K562 (cell line): ENCODE results near the gene GPR39.

Experiments used
- BHLHE40 ChIP-seq: IDR thresholded peaks from 2 replicates; pipeline ENCODE4 v1.6.1; 2011; ENCODE audit warnings: low read length, improper control_type of control experiment
- KLF6 ChIP-seq: fragments of 250-450 bp; sonication (Bioruptor Pico); IDR thresholded peaks from 2 replicates; pipeline ENCODE4 v1.4.0; 2020; ENCODE audit warnings: mild to moderate bottlenecking, moderate library complexity, borderline replicate concordance
- MAX ChIP-seq: sonication (generic); formaldehyde crosslinking; IDR thresholded peaks from 2 replicates; pipeline ENCODE4 v1.9.0; 2022; ENCODE audit warnings: mild to moderate bottlenecking, missing genetic modification reagents
- MAZ ChIP-seq, 2 experiments: fragments of 450-650 bp in 1 of 2; sonication (generic) in 1 of 2; formaldehyde crosslinking; IDR thresholded peaks in 1 of 2; conservative IDR thresholded peaks in 1 of 2; 2 replicates each; pipeline versions ENCODE4 v1.4.0 to v1.5.0; 2020; ENCODE audit warnings: mild to moderate bottlenecking in 1 of 2, missing genetic modification reagents in 1 of 2
- MTA2 ChIP-seq: fragments of 450-650 bp; IDR thresholded peaks from 2 replicates; pipeline ENCODE4 v1.6.1; 2016; ENCODE audit warnings: low read depth
- ZNF24 ChIP-seq: fragments of 450-650 bp; IDR thresholded peaks from 2 replicates; pipeline ENCODE4 v1.6.1; 2016
- ZNF830 ChIP-seq: fragments of 250-450 bp; sonication (Bioruptor Pico); IDR thresholded peaks from 2 replicates; pipeline ENCODE4 v1.5.0; 2021; ENCODE audit warnings: mild to moderate bottlenecking
- TF ChIP-seq, protein P1 (sequence below), 2 experiments: fragments of 450-650 bp in 1 of 2; IDR thresholded peaks; 2 replicates each; pipeline ENCODE4 v1.6.1; 2011 to 2017; ENCODE audit warnings: low read depth in 2 of 2, antibody characterized with exemption in 1 of 2, borderline replicate concordance in 1 of 2, low read length in 1 of 2, mild to moderate bottlenecking in 1 of 2, mixed read lengths in 1 of 2; ENCODE audit not compliant: control insufficient read depth in 1 of 2

GRCh38 chr2:132518302-132518701 lies 101.7 kb downstream of the GPR39 start:
- TF ChIP-seq, protein P1, sequence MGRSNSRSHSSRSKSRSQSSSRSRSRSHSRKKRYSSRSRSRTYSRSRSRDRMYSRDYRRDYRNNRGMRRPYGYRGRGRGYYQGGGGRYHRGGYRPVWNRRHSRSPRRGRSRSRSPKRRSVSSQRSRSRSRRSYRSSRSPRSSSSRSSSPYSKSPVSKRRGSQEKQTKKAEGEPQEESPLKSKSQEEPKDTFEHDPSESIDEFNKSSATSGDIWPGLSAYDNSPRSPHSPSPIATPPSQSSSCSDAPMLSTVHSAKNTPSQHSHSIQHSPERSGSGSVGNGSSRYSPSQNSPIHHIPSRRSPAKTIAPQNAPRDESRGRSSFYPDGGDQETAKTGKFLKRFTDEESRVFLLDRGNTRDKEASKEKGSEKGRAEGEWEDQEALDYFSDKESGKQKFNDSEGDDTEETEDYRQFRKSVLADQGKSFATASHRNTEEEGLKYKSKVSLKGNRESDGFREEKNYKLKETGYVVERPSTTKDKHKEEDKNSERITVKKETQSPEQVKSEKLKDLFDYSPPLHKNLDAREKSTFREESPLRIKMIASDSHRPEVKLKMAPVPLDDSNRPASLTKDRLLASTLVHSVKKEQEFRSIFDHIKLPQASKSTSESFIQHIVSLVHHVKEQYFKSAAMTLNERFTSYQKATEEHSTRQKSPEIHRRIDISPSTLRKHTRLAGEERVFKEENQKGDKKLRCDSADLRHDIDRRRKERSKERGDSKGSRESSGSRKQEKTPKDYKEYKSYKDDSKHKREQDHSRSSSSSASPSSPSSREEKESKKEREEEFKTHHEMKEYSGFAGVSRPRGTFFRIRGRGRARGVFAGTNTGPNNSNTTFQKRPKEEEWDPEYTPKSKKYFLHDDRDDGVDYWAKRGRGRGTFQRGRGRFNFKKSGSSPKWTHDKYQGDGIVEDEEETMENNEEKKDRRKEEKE (IDR thresholded peaks at IDR 0.05; ENCODE audit: borderline replicate concordance in 1 of 2, control insufficient read depth in 1 of 2, low read depth in 2 of 2, low read length in 1 of 2): no peak
- TF ChIP-seq MAZ (CRISPR knock-in tag; conservative IDR thresholded peaks at IDR 0.05 in 1 of 2, IDR thresholded peaks at IDR 0.05 in 1 of 2): no peak
- no peak for TF ChIP-seq KLF6 (CRISPR knock-in tag)
- TF ChIP-seq ZNF24: no peak
- no peak for TF ChIP-seq ZNF830 (CRISPR knock-in tag)
- no peak for TF ChIP-seq MTA2
- TF ChIP-seq BHLHE40: no peak
- TF ChIP-seq MAX: no peak
